Left ventricle myocardium inferior (tissue), 1 donor: ENCODE data around the gene RAB15. TPM values are rescaled to one million over a fixed set of nuclear protein-coding genes. Genes with fewer than 3 reads are reported as not detected.

Experiments used
- DNase-seq: peaks from one replicate; pipeline ENCODE4 v3.0.0-alpha.2; 2020
- H3K27ac ChIP-seq: fragments of 200-600 bp; replicated peaks from 2 replicates; pipeline ENCODE4 v1.8.0; 2021
- H3K27me3 ChIP-seq: fragments of 200-600 bp; 2 replicates; pipeline ENCODE4 v1.8.0; 2021; ENCODE audit warnings: low read depth
- H3K36me3 ChIP-seq: fragments of 200-600 bp; 2 replicates; pipeline ENCODE4 v1.8.0; 2021
- H3K4me1 ChIP-seq: fragments of 200-600 bp; 2 replicates; pipeline ENCODE4 v1.8.0; 2021
- H3K4me3 ChIP-seq: fragments of 200-600 bp; 2 replicates; pipeline ENCODE4 v1.8.0; 2021; ENCODE audit warnings: mild to moderate bottlenecking, moderate library complexity
- H3K9me3 ChIP-seq: fragments of 200-600 bp; replicated peaks from 2 replicates; pipeline ENCODE4 v1.8.0; 2021
- CTCF ChIP-seq: fragments of 200-600 bp; IDR thresholded peaks from 2 replicates; pipeline ENCODE4 v1.8.0; 2021; ENCODE audit warnings: antibody characterized with exemption, mild to moderate bottlenecking, borderline replicate concordance
- intact Hi-C: fragments of 100-400 bp; cut with micrococcal nuclease; formaldehyde crosslinking; loops from one replicate; pipeline ENCODE4 v1.11.0; 2022
- total RNA-seq: library from RNA; stranded (reverse); fragmentation: NEBNext Ultra II Directional; extraction: Animal tissue kit (Norgen Biotek cat#: 25700); gene quantifications from one replicate; pipeline ENCODE4 v1.2.1, GENCODE V29; 2021
- donor health status: DM: no; HTN: yes; CAD: no; lungs with severe emphysema.

RAB15 gene
- total RNA-seq, 1 donor from 2014 or later, result 17.1 TPM

GRCh38 chr14:64910847-64911495 lies 61.2 kb downstream of the RAB15 start:
- Histone ChIP-seq H3K27ac (no peak overlapping the region), H3K27me3 (no peaks in the 10 kb centered on the region), H3K9me3 (no peaks in the 10 kb centered on the region), H3K4me3 (no peak overlapping the region), H3K36me3 (no peaks in the 10 kb centered on the region), H3K4me1 (peaks cover 22% of the 10 kb centered on the region)
- no peak for DNase-seq
- peak; percentile 59 for TF ChIP-seq CTCF
- intact Hi-C loops, result no loop called here

- H3K4me1 ChIP-seq, result no peaks in the 10 kb centered on the region
- no peak overlapping the region for H3K27ac ChIP-seq
- H3K36me3 ChIP-seq, result no peaks in the 10 kb centered on the region
- DNase-seq, result no peak
- H3K27me3 ChIP-seq, result no peaks in the 10 kb centered on the region
- intact Hi-C loops, result no loop called here
- H3K4me3 ChIP-seq, result no peak overlapping the region
- H3K9me3 ChIP-seq, result no peaks in the 10 kb centered on the region
- TF ChIP-seq CTCF, result no peak
These were observed 66.1 kb downstream of the RAB15 start for GRCh38 chr14:64906022-64906421.

GRCh38 chr14:64899958-64900357 lies 72.2 kb downstream of the RAB15 start:
- intact Hi-C loops, result no loop called here
- TF ChIP-seq CTCF, result no peak

More at GRCh38 chr14:64899958-64900357, 72.2 kb downstream of the RAB15 start:
- Histone ChIP-seq H3K27me3 (no peaks in the 10 kb centered on the region), H3K4me1 (no peaks in the 10 kb centered on the region), H3K4me3 (no peak overlapping the region), H3K9me3 (no peaks in the 10 kb centered on the region), H3K27ac (no peak overlapping the region), H3K36me3 (no peaks in the 10 kb centered on the region)
- DNase-seq, result no peak

Other genes with a start within 250 kb of the RAB15 start
- gene SPTB, start 92.4 kb downstream of the RAB15 start, total RNA-seq, result 82.2 TPM
- 89.8 TPM for gene CHURC1, start 57.9 kb downstream of the RAB15 start, total RNA-seq
- not detected for gene GPX2, start 29.6 kb downstream of the RAB15 start, total RNA-seq
- 17.9 TPM for gene FNTB, start 14.6 kb upstream of the RAB15 start, total RNA-seq
- gene MAX, start 130.2 kb upstream of the RAB15 start, total RNA-seq, result 81.9 TPM